HG03025 (cell line): ENCODE results near the gene MAML2.
A peak's percentile ranks its signal among the peaks of the same experiment; 100 is the strongest.

Experiments used
- ATAC-seq: cut with Tn5 transposase; IDR thresholded peaks from one replicate; pipeline ENCODE4 v1.9.1; 2021; ENCODE audit warnings: mild to moderate bottlenecking, moderate library complexity; ENCODE audit not compliant: unreplicated experiment, low FRiP score

Gene MAML2

DNA sequence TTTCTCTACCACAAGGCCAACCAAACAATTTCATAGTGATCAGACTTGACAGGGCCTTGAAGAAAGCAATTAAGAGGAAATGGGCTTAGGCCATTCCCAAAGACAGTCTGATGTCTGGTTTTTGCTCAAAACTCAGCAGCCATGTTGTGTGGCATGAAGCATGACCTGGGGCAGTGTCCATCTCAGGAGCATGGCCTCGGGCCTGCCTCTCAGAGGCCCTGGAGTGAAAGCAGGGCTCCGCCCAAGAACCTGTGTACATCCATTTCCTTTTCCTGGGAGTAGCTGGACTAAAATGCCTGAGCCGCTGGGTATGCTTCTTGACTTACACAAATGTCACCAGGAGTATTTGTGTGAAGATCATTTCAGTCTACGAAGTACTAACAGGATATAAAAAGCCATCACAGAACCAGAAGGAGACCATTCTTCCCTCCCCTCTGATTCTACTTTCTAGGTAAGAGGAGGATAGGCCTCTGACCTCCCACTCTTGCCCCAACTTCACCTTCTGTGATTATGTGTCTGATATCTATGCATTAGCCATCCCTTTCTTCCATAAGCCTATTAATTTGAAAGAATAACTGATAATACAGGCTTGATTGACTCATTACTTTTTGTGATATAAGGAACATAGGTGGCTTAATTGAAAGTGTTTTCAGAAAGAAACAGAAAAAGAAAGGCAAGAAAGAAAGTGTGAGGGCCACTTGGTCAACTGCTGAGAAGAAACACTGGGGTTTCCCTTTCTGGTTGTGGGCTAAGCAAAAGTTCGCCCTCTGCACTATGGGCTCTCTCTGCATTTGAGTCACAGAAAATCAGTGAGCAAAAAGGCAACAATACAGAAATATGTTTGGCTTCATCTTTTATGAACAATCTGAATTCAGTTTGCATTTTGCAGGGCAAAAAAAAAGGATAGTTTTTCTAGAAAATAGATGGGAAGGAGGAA lies 230.5 kb downstream of the MAML2 start:
- ATAC-seq = peak; percentile 83

DNA sequence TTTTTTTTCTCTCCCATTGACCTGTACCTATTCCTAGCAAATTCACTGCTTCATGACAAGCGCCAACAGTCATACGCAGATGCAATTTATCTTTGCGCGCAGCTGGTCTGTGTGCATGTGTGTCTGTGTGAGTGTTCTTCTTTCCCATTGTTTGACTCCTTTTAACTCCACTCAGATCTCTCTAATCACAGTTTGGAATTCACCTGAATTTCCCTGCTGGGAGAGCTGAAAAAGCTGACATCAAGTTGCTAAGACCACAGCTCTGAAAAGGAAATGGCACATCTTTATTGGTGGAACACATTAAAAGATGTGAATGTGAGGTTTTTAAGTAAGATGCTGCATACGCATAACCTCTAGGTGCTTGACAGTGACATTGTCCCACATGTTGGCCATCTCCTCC lies 231.7 kb downstream of the MAML2 start:
- no peak for ATAC-seq

DNA sequence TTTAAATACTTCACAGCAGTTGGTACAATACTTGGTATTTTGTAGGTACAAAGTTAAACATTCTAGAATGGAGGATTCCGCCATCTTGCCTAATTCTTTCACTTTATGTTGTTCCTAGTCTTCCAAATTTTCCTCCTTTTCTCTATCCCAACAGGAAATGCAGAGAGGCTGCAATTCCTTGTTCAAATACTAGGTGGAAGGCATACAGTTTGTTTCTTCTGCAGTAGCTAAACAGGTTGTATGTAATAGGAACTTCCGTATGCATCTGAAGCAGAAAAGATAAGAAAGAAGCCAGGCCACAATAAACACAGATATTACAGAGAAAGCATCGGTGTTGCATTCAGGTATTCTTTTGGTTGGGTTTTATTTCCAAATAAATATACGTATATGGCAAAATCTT lies 232.7 kb downstream of the MAML2 start:
- ATAC-seq = no peak

DNA sequence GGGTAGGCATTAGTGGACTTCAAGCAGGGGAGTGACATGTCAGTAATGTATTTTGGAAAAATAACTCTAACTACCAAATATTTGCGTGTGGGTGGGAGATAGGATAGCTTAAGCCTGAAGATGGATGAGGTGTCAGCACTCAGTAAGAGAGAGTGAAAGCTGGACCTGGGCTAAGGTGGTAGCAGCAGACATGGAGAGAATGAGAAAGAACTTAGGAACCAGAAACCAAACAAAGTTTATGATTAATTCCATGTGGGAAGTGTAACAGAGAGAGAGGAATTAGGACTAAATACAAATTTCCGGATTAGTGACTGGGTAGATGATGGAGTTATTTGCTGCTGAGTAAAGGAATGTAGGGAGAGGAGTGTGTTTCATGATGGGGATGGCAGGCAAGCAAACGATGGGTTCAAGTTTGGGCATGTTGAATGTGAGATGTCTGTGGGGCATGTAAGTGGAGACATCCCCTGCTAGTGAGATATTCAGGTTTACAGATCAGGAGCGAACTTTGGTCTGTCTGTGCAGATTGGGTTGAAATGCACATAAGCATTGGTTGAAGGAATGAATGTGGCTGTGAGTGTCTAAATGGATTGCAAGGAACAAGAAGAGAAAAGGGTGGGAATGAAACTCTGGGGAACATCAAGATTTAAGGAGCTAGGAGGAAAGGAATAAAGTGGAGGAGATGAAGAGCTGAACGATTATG lies 233.5 kb downstream of the MAML2 start:
- ATAC-seq = no peak

DNA sequence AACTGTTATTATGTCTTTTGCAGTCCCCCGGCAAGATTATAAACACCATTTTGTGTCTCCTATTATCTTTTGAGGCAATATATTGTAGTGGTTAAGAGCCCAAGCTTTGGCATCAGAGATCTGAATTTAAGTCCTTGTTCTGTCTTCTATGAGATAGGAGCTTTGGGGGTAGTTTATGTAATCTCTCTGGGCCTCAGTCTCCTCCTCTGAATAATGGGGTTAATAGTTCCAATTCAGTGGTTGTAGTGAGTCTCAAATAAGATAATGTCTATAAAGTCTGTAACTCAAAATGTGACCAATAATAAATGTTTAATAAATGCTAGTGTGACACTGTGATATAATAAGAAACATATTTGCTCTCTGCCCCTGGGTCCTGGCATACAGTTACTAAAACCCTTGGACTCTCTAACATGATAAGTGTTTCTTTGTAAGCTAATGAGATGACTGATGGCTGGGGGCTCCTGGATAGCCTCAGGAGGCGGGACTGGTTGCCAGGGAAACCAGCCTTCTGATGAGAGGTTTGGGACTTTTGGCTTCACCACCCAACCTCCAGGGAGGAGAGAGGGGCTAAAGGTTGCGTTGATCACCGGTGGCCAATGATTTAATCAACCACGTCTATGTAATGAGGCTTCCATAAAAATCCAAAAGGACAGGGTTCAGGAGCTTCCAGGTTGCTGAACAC lies 235.7 kb downstream of the MAML2 start:
- ATAC-seq = no peak

DNA sequence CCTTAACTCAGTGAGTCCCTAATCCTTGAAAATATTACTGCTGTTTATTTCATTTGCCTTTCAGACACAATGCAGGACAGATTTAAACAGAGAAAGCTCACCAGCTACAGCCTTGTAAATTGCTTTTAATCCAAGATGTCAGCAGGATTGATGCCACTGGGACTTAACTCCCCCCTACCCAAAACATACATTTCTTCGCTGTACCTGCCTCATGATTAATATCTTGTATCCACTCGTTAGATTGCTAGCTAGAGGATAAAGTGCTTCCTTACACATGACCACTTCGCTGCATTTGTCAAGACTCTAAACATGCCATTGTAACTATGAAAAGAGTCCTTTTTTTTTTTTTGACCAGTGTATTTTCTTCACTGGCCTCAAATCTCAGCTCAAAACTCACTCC lies 236.3 kb downstream of the MAML2 start:
- ATAC-seq = no peak

DNA sequence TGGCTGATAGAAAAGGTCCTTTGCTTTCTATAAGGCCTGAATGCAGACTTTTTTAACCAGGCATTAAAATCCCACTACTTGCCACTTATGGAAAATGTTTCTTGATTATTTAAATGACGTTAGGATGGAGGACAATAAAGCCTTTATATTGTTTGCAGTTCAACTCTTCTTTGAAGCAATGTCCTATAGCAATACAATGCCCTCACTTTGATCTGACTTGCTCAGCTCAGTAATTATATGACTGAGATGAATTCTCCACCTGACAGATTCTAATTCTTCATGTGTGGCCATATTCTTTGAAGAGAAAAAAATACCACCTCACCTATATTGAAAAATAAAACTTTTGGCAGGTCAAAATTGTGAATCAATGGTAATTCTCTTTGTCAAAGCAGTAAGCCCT lies 237.1 kb downstream of the MAML2 start:
- no peak for ATAC-seq

DNA sequence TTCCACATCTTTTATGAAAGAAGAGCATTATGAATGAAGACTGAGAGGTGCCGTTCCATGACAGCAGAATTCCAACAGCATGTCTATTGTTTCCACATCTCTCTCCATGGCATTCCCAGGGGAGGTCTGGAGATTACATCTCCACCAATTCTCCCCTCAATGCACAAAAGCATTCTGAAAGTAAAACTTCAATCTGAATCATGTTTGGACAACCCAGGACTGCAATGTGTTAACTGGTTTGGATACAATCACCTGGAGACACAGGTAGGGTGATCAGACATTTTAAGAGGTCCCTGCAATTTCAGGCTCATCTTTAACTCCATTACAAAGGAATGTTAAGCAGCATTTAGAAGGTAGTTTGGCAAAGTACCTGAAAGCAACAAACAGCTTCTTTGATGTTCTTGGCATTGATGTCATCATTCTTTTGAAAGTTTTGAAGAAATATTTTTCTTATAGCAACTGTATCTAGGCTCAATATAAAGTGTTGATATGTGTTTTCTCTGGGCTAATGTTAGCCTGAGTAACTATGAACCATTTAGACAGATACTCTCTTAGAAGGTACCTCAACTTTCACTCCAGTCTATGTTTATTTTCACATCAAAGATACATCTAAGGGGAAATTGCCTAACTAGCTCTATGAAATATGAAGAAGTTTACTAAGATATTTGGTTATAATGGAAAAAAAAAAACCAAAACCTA lies 237.6 kb downstream of the MAML2 start:
- ATAC-seq = no peak

DNA sequence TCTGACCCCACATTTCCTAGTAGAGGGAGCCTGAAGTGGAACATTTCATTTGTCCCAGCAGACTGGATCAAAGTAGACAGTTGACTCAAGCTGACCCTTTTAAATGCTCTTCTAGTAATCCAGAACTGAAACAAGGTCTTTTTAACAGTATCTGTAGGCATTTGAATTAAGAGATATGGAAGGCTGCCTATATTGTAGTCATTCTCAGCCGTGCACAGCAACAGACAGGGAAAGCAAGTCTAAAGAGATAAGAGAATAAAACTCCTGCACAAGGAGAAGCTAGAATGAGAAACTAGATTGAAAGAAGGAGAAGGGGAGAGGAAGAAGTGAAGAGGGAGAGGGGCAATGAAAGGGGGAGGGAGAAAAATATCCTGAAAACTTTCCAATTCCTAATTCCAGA lies 238.5 kb downstream of the MAML2 start:
- no peak for ATAC-seq

DNA sequence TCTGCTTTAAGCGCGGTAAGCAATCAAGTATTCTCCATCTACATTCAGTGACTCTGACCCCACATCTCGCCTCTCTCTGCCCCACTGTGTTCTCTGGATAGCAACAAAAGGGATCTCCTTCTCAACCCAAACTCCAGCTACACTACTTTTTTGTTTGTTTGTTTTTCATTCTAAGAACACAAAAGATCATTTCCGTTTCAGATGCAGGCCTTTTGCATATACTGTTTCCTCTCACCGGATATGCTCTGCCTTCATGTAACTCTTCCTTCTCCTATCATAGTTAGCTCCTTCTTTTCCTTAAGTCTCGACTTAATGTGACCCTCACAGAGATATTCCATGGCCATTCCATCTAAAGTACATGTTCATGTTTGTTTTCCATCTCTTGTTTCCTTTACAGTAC lies 239.3 kb downstream of the MAML2 start:
- no peak for ATAC-seq

DNA sequence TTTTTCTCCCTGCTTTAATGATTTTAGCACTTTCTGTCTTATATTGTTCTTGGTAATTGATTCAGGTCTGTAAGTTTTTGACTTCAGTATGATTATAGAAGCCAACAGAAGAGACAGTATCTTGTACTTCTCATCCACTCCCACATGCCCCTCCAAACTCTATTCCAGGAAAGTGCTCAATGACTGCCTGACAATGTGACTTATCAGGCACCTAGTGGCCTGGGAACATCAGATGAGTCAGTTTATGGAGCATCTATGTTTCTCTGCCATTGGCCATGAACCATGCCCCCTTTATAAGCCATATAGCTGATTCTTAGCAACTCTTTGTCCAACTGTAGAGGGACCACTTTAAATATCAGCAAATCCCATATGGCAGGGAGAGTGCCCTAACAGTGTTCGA lies 239.9 kb downstream of the MAML2 start:
- no peak for ATAC-seq

DNA sequence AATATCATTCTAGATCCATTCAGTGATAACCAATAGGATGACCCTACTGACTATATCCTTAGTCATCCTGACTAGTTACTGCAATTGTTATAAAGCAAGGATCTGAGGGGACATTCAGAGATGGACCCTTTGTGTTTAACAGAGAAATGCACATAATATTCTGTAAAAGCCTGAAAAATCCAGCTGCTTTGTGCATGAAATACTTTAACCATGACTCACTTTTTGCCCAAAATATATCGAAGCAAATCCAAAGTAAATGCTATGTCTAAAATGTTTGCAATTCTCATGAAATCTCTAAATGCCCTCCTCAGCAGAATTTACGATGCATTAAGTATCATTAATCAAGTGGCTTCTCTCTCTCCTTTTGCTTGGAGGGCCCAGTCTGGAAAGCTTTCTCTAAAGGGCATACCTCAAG lies 240.3 kb downstream of the MAML2 start:
- no peak for ATAC-seq

DNA sequence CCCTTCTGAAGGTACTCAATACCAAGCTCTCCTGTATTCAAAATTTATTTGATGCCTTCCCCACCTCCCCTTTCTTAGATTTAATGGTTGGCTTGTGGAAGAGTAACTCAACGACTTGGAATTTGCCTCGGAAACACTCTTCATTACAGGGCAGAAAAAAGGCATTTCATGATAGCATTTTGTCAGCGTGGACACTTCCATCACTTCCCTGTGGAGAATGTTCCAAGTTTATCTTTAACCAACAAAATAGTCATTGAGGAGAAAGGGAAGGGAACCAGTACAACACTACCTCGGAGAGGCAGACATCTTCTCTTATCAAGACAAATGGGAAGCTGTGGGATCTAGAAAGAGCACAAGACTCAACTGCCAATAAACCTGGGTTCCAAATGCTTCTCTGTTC lies 241.8 kb downstream of the MAML2 start:
- ATAC-seq = no peak

DNA sequence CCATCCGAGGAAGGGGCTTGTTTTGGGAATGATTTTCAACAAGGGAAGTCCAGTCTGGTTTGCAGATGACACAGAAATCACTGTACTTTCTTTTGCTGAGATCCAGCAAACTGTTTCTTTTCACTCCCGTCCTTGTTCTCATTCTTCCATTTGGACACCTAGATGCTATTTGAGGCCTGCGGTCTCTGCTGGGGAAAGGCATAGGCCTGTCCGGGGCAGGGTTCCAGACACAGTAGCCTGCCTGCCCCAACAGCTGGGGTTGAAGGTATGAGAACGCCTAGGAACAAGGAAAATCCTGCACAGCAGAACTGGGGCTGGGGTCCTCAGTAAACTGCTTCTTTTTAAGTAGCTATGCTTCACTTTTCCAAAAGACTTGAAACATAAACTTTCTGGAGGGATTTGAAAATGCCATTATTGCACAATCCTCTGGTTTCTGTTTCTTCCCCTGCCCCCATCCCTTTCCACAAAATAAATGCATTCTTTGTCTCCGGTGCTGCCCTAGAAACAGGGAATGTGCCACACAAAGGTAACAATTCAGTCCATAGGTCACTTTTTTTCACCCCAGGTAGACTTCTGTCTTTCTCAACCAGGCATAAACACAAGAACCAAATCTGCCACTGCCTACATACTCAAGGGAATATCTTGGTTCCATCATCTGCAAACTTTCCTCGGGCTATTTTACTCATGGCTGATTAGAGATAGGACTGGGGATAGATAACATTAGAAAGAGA lies 244.3 kb downstream of the MAML2 start:
- ATAC-seq = no peak

DNA sequence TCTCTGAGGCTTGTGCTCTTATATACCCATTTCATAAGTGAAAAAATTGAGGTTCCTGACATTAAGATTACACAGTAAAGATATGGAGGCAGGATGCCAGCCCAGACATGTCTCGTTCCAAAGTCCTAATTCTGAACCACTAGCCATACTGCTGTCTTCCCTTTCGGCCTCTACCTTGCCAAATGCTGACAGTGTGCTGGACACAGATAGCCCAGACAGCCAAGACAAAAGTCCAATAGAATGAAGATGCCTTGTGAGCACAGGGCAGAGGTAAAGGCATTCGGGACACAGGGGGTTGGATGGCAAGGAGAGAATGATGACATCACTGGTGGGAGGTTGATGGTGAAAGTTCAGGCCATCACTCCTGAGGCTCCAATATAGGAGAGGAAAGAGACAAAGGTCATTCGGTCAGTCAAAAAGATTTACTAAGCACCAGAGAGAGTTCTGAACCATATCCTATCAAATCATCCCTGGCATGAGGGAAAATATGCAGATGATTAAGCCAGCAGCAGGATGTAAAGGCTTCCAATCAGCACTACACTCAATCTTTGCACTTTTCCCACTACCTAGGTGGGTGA lies 245.1 kb downstream of the MAML2 start:
- no peak for ATAC-seq

DNA sequence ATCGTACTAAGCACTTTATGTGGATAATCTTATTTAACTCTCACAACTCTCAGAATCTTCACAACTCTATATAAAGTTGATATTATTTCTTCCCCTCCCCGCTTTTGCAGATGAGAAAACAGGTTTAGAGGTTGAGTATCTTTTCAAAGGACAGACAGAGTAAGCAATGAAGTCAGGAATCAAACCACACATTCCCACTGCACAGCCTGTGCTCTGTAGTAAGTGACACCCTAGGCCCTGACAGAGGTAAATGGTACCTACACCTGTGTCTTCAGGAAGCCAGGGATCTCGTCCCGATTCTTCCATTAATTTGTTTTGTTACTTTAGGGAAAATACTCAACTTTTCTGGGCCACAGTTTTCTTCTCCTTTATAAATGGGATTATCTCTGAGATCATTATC lies 246.6 kb downstream of the MAML2 start:
- no peak for ATAC-seq

DNA sequence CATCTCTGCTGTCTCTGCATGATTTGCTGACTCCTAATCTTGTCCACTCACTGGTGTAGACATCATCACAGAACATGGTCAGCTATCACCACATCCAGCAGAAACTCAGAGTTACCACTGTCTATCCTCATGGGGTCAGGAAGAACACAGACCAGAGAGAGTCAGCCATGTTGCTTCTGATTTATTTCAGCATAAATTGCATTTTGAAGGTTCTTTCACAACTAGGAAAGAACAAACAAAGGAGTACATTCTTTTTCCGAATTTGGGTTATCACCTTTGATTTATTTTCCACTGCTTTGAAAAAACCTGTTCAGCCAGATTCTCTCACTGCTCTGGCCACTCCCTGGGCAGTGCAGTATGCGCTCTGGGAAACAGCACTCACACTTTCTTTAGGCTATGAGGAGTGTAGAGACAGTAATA lies 247.1 kb downstream of the MAML2 start:
- no peak for ATAC-seq

DNA sequence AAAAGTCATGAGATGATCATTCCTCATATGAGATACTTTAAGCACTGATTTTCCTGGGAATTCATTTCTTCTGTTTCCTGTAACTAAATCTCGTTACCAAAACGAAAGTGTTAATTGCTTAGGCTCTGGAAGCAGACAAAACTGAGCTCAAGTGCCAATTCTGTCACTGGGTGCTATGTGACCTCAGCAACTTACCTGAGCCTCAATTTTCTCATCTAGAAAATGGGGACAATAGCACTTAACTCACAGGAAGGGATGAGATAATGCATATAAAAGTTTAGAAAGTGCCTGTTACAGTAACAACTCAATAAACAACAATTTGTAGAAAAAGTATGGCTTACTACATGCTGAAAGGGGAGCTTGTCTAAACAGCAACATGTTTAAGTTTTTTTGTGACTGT lies 248.8 kb downstream of the MAML2 start:
- ATAC-seq = no peak

DNA sequence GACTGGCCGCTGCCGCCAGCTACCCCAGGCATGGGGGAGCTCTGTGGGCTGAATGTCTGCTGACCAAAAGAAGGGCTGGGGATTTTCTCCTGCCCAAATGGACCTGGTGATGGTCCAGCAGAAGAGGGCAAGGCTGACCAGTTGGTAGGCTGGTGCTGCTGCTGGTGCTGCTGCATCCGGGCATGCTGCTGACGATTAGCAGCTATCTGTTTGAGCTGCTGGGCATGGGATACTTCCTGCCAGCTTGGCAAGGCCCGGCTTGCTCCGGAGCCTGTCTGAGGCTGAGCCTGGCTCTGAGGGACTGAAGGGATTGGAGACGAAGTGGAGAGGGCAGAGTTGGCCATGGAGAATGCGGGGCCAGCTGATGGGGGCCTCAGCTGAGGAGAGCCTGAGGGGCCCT lies 250.5 kb downstream of the MAML2 start:
- no peak for ATAC-seq

DNA sequence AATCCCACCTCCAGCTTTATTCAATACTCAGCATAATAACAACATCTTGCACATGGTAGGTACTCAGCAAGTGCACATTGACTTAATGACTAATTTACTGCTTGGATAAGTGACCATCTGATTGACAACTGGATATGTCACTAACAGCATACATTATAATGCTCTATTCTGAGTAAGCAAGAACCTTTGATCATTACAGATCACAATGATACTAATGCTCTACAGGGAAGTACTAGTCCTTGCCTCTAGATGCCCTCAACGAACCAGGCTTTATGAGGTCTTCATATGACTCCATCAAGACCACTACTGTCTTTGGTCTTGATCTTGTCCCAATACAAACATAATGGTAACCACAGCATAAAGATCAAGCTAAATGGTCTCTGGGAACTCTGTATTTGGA lies 251.5 kb downstream of the MAML2 start:
- no peak for ATAC-seq
